OCI-LY1 (cell line): ENCODE results near the gene ACACA.

Experiments
- H2AFZ ChIP-seq: fragments of 200-600 bp; sonication (generic), shearing (Covaris generic); 2 replicates; pipeline ENCODE4 v1.6.0; 2014; ENCODE audit warnings: antibody characterized with exemption, mild to moderate bottlenecking, low read length
- H3F3A ChIP-seq: fragments of 200-600 bp; sonication (generic), shearing (Covaris generic); 2 replicates; pipeline ENCODE4 v1.6.0; 2014; ENCODE audit warnings: mild to moderate bottlenecking, antibody characterized with exemption, low read length, moderate library complexity; ENCODE audit not compliant: insufficient read depth
- H3K27ac ChIP-seq: fragments of 200-600 bp; sonication (generic); 2 replicates; pipeline ENCODE4 v1.5.1; 2014; ENCODE audit warnings: low read length, mixed run types, mild to moderate bottlenecking, low read depth; ENCODE audit not compliant: poor library complexity, severe bottlenecking
- H3K27me3 ChIP-seq: fragments of 200-600 bp; sonication (generic); 2 replicates; pipeline ENCODE4 v1.6.0; 2014; ENCODE audit warnings: antibody characterized with exemption, mild to moderate bottlenecking, low read length, moderate library complexity; ENCODE audit not compliant: insufficient read depth
- H3K36me3 ChIP-seq: fragments of 200-600 bp; sonication (generic); 2 replicates; pipeline ENCODE4 v1.6.1; 2014; ENCODE audit warnings: mild to moderate bottlenecking, antibody characterized with exemption, low read length, moderate library complexity, mixed read lengths; ENCODE audit not compliant: insufficient read depth
- H3K4me1 ChIP-seq: fragments of 200-600 bp; sonication (generic); 2 replicates; pipeline ENCODE4 v1.5.1; 2014; ENCODE audit warnings: mild to moderate bottlenecking, low read length, moderate library complexity; ENCODE audit not compliant: insufficient read depth, severe bottlenecking
- H3K4me2 ChIP-seq: fragments of 200-600 bp; sonication (generic), shearing (Covaris generic); 2 replicates; pipeline ENCODE4 v1.6.1; 2014; ENCODE audit warnings: low read length
- H3K4me3 ChIP-seq: fragments of 200-600 bp; sonication (generic); 2 replicates; pipeline ENCODE4 v1.5.1; 2014; ENCODE audit warnings: low read length, low read depth, mild to moderate bottlenecking, mixed read lengths; ENCODE audit not compliant: poor library complexity, severe bottlenecking
- H3K79me2 ChIP-seq: fragments of 200-600 bp; shearing (Covaris generic); 2 replicates; pipeline ENCODE4 v1.6.1; 2016; ENCODE audit warnings: mixed run types, low read length, mixed read lengths; ENCODE audit not compliant: insufficient read depth
- H3K9ac ChIP-seq: fragments of 200-600 bp; sonication (generic), shearing (Covaris generic); 2 replicates; pipeline ENCODE4 v1.6.1; 2014; ENCODE audit warnings: mild to moderate bottlenecking, low read length, mixed read lengths
- H3K9me2 ChIP-seq: fragments of 200-600 bp; sonication (generic), shearing (Covaris generic); 2 replicates; pipeline ENCODE4 v1.6.1; 2014; ENCODE audit warnings: low read depth, mild to moderate bottlenecking, low read length, mixed read lengths
- H3K9me3 ChIP-seq: fragments of 200-600 bp; shearing (Covaris generic); 2 replicates; pipeline ENCODE4 v1.6.1; 2014; ENCODE audit warnings: low read length, mixed read lengths
- H4K20me1 ChIP-seq: fragments of 200-600 bp; sonication (generic), shearing (Covaris generic); 2 replicates; pipeline ENCODE4 v1.6.0; 2016; ENCODE audit warnings: mild to moderate bottlenecking, low read length; ENCODE audit not compliant: insufficient read depth
- CTCF ChIP-seq: fragments of 200-600 bp; sonication (generic), shearing (Covaris generic); IDR thresholded peaks from 2 replicates; pipeline ENCODE4 v1.5.1; 2017; ENCODE audit warnings: mild to moderate bottlenecking, antibody characterized with exemption, low read length, moderate library complexity, mixed read lengths
- EZH2 ChIP-seq: fragments of 200-600 bp; sonication (generic), shearing (Covaris generic); IDR thresholded peaks from 2 replicates; pipeline ENCODE4 v1.8.0; 2017; ENCODE audit warnings: borderline replicate concordance, mixed run types, mild to moderate bottlenecking, antibody characterized with exemption, low read length, moderate library complexity, mixed read lengths

Gene ACACA

GRCh38 chr17:37084372-37084771 is 322.3 kb downstream of the ACACA start:
- H3K27me3 ChIP-seq = no peaks in the 10 kb centered on the region
- H4K20me1 ChIP-seq = no peaks in the 10 kb centered on the region
- no peaks in the 10 kb centered on the region for H3K9me3 ChIP-seq
- H3K4me1 ChIP-seq = no peaks in the 10 kb centered on the region
- H2AFZ ChIP-seq = no peak overlapping the region
- no peaks in the 10 kb centered on the region for H3K79me2 ChIP-seq
- no peak overlapping the region for H3K4me2 ChIP-seq
- no peak overlapping the region for H3K4me3 ChIP-seq
- no peak overlapping the region for H3K27ac ChIP-seq
- no peaks in the 10 kb centered on the region for H3F3A ChIP-seq
- TF ChIP-seq CTCF (no peak), EZH2 (no peak)
- H3K9ac ChIP-seq = no peak overlapping the region
- no peaks in the 10 kb centered on the region for H3K9me2 ChIP-seq
- peaks cover 51% of the 10 kb centered on the region for H3K36me3 ChIP-seq

GRCh38 chr17:37083456-37083855 is 323.2 kb downstream of the ACACA start:
- Histone ChIP-seq H3K27ac (no peak overlapping the region), H3K27me3 (no peaks in the 10 kb centered on the region), H3K36me3 (peaks cover 42% of the 10 kb centered on the region), H3K4me2 (no peak overlapping the region), H2AFZ (no peak overlapping the region), H3F3A (no peaks in the 10 kb centered on the region), H3K9ac (no peak overlapping the region), H3K79me2 (no peaks in the 10 kb centered on the region), H3K9me3 (no peaks in the 10 kb centered on the region), H4K20me1 (no peaks in the 10 kb centered on the region), H3K4me3 (no peak overlapping the region), H3K9me2 (no peaks in the 10 kb centered on the region), H3K4me1 (no peaks in the 10 kb centered on the region)
- no peak for TF ChIP-seq EZH2
- TF ChIP-seq CTCF = no peak

- no peaks in the 10 kb centered on the region for H3K4me1 ChIP-seq
- no peak overlapping the region for H3K9ac ChIP-seq
- H3K36me3 ChIP-seq = peaks cover 37% of the 10 kb centered on the region
- H4K20me1 ChIP-seq = no peaks in the 10 kb centered on the region
- H3K4me3 ChIP-seq = no peak overlapping the region
- no peak overlapping the region for H2AFZ ChIP-seq
- no peak overlapping the region for H3K27ac ChIP-seq
- H3K4me2 ChIP-seq = no peak overlapping the region
- H3F3A ChIP-seq = no peaks in the 10 kb centered on the region
- H3K9me2 ChIP-seq = no peaks in the 10 kb centered on the region
- H3K27me3 ChIP-seq = no peaks in the 10 kb centered on the region
- TF ChIP-seq CTCF (no peak), EZH2 (no peak)
- H3K9me3 ChIP-seq = no peaks in the 10 kb centered on the region
- H3K79me2 ChIP-seq = no peaks in the 10 kb centered on the region
Observed at GRCh38 chr17:37082985-37083384, 323.7 kb downstream of the ACACA start.
